ENCODE measurements around the gene SF3B4. TPM values are rescaled to one million over a fixed set of nuclear protein-coding genes. Genes with fewer than 3 reads are reported as not detected.
"Not testable (repeated sequence)": the region's sequence is repeated elsewhere in the genome, so short reads cannot be mapped to it uniquely, and the experiment has no call there.

SF3B4 gene
- total and polyA plus RNA-seq, 2 donors (not counting 1 experiment from before 2014, with no cell fraction given): 22.6 to 60.1 TPM

DNA sequence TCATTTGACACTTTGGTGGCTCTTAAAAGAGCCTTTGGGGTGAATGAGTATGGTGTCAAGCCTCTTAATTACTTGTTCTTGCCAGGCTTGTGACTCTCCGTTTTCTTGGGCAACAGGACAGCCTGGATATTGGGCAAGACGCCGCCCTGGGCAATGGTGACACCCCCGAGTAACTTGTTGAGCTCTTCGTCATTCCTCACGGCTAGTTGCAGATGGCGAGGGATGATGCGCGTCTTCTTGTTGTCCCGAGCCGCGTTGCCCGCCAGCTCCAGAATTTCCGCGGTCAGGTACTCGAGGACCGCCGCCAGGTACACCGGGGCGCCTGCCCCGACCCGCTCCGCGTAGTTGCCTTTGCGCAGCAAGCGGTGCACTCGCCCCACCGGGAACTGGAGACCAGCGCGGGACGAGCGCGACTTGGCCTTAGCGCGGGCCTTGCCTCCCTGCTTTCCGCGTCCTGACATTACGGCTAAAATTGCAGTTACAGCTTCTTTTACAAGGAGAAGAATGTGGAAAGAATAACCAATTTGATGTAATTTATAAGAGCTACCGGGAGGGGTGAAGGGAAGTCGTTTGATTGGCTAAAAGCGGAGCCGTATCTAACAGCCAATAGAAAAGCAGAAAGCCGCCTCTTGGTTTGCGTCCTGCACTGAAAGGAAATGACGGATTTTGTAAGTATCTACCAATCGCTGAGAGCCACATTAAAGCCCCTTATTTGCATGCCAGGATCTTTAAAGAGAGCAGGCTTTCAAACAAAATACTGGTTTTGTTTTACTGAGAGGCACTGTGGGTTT lies 40.0 kb downstream of the SF3B4 start:
- peaks cover 26% of the 10 kb centered on the region for H4K20me1 ChIP-seq (ENCODE audit: control insufficient read depth, insufficient read depth, low read length, poor library complexity, severe bottlenecking)
- H3K4me3 Mint-ChIP-seq: no peak overlapping the region
- H3K9me3 Mint-ChIP-seq (ENCODE audit: insufficient read depth): no peaks in the 10 kb centered on the region
- no peaks in the 10 kb centered on the region for H3K27me3 Mint-ChIP-seq
- H3K9ac ChIP-seq (ENCODE audit: low read length): peak overlapping the region; percentile 81
- ATAC-seq (ENCODE audit: low read depth) (peak; percentile 56), DNase-seq (peak; percentile 95)
- intact Hi-C loops (cut with micrococcal nuclease): loop anchor here (1.0 kb wide), 3 partner anchors 12 to 347 kb away; partner anchors contain the start of genes BOLA1 and SF3B4
- peak overlapping the region; percentile 84 to 98 (median 92) for H3K4me3 ChIP-seq (ENCODE audit: control extremely low read depth in 1 of 5, extremely low read depth in 1 of 5, insufficient read depth in 1 of 5, low read depth in 2 of 5, low read length in 4 of 5)
- no peaks in the 10 kb centered on the region for H3K27me3 ChIP-seq (replicated peaks in 1 of 4; ENCODE audit: control extremely low read depth in 1 of 4, control insufficient read depth in 3 of 4, insufficient read depth in 4 of 4, low read length in 3 of 4)
- 0% methylated on average over 43 of the region's 46 CpGs for WGBS (ENCODE audit: insufficient coverage)
- H2AFZ ChIP-seq (ENCODE audit: insufficient read depth, low read depth, low read length, poor library complexity, severe bottlenecking): peak overlapping the region; percentile 86
- peak overlapping the region; percentile 89 to 94 for H3K27ac ChIP-seq (ENCODE audit: low read length in 2 of 2)
- H3K79me2 ChIP-seq (ENCODE audit: control insufficient read depth, insufficient read depth, low read length): peaks cover 32% of the 10 kb centered on the region
- H3K4me2 ChIP-seq (replicated peaks; ENCODE audit: low read depth, low read length, poor library complexity, severe bottlenecking): peak overlapping the region; percentile 78
- POLR2A ChIA-PET: interaction anchor here (0.7 to 4.9 kb wide), 22 partner anchors 10 to 1394 kb away, joined by 3 to 51 read pairs (median 5); partner anchors contain the start of genes BOLA1, FALEC, MCL1 and RPRD2
- TF ChIP-seq EZH2 (IDR thresholded peaks at IDR 0.05; ENCODE audit: borderline replicate concordance, insufficient read depth, low read depth, low read length, poor library complexity, severe bottlenecking) (no peak), CTCF (IDR thresholded peaks at IDR 0.05) (no peak)
- peaks cover 0 to 5% (median 0%) of the 10 kb centered on the region in 3 donors for H3K9me3 ChIP-seq (ENCODE audit: control extremely low read depth in 1 of 3, control insufficient read depth in 2 of 3, insufficient read depth in 1 of 3, low read length in 2 of 3)
- peaks cover 23 to 33% of the 10 kb centered on the region in 2 donors for H3K4me1 ChIP-seq (ENCODE audit: control insufficient read depth in 2 of 2, insufficient read depth in 2 of 2, low read length in 2 of 2)
- no peak overlapping the region for H3K27ac Mint-ChIP-seq
- peaks cover 0 to 4% of the 10 kb centered on the region in 2 experiments for H3K36me3 ChIP-seq (replicated peaks in 1 of 2; ENCODE audit: control extremely low read depth in 1 of 2, control insufficient read depth in 1 of 2, extremely low read depth in 1 of 2, insufficient read depth in 2 of 2, low read length in 1 of 2)
- CTCF ChIA-PET: interaction anchor here (1.0 to 2.5 kb wide), 5 partner anchors 40 to 300 kb away, joined by 3 to 14 read pairs (median 8); partner anchors contain the start of gene SF3B4
- H3K4me1 Mint-ChIP-seq: peaks cover 7% of the 10 kb centered on the region

GRCh38 chr1:149887196-149887455 lies 40.5 kb downstream of the SF3B4 start:
- Histone ChIP-seq H3K27ac (ENCODE audit: low read length in 2 of 2) (peak overlapping the region; percentile 89 to 94), H3K4me1 (ENCODE audit: control insufficient read depth in 2 of 2, insufficient read depth in 2 of 2, low read length in 2 of 2) (peaks cover 23 to 33% of the 10 kb centered on the region in 2 donors), H2AFZ (ENCODE audit: insufficient read depth, low read depth, low read length, poor library complexity, severe bottlenecking) (peak overlapping the region; percentile 30), H3K4me3 (ENCODE audit: control extremely low read depth in 1 of 5, extremely low read depth in 1 of 5, insufficient read depth in 1 of 5, low read depth in 2 of 5, low read length in 4 of 5) (peak overlapping the region; percentile 84 to 98 (median 92)), H3K4me2 (replicated peaks; ENCODE audit: low read depth, low read length, poor library complexity, severe bottlenecking) (peak overlapping the region; percentile 78), H3K79me2 (ENCODE audit: control insufficient read depth, insufficient read depth, low read length) (peaks cover 33% of the 10 kb centered on the region), H3K9ac (ENCODE audit: low read length) (peak overlapping the region; percentile 81), H4K20me1 (ENCODE audit: control insufficient read depth, insufficient read depth, low read length, poor library complexity, severe bottlenecking) (peaks cover 26% of the 10 kb centered on the region)
- H3K36me3 ChIP-seq (replicated peaks in 1 of 2; ENCODE audit: control extremely low read depth in 1 of 2, control insufficient read depth in 1 of 2, extremely low read depth in 1 of 2, insufficient read depth in 2 of 2, low read length in 1 of 2); DNase-seq; H3K9me3 ChIP-seq (ENCODE audit: control extremely low read depth in 1 of 3, control insufficient read depth in 2 of 3, insufficient read depth in 1 of 3, low read length in 2 of 3); H3K4me1 Mint-ChIP-seq; intact Hi-C loops (cut with micrococcal nuclease); H3K4me3 Mint-ChIP-seq; H3K9me3 Mint-ChIP-seq (ENCODE audit: insufficient read depth); ATAC-seq (ENCODE audit: low read depth); H3K27me3 Mint-ChIP-seq; H3K27ac Mint-ChIP-seq; H3K27me3 ChIP-seq (replicated peaks in 1 of 4; ENCODE audit: control extremely low read depth in 1 of 4, control insufficient read depth in 3 of 4, insufficient read depth in 4 of 4, low read length in 3 of 4): not testable (repeated sequence)
- WGBS (ENCODE audit: insufficient coverage): 0% methylated on average over 8 of the region's 13 CpGs
- ChIA-PET CTCF (interaction anchor here (1.7 to 2.5 kb wide), 4 partner anchors 41 to 300 kb away, joined by 7 to 14 read pairs (median 8); partner anchors contain the start of gene SF3B4), POLR2A (interaction anchor here (0.7 to 4.9 kb wide), 20 partner anchors 10 to 1395 kb away, joined by 3 to 51 read pairs (median 5); partner anchors contain the start of genes APH1A, BOLA1, FALEC and MCL1)

Data from B cell (primary cell).